HG02943 (cell line): ENCODE results near the gene A4GALT.
"Not testable (repeated sequence)": the region's sequence is repeated elsewhere in the genome, so short reads cannot be mapped to it uniquely, and the experiment has no call there.

ENCODE experiments used
- ATAC-seq: cut with Tn5 transposase; IDR thresholded peaks from one replicate; pipeline ENCODE4 v1.9.1; 2021; ENCODE audit warnings: mild to moderate bottlenecking, low read depth, moderate library complexity; ENCODE audit not compliant: unreplicated experiment

A4GALT gene

DNA sequence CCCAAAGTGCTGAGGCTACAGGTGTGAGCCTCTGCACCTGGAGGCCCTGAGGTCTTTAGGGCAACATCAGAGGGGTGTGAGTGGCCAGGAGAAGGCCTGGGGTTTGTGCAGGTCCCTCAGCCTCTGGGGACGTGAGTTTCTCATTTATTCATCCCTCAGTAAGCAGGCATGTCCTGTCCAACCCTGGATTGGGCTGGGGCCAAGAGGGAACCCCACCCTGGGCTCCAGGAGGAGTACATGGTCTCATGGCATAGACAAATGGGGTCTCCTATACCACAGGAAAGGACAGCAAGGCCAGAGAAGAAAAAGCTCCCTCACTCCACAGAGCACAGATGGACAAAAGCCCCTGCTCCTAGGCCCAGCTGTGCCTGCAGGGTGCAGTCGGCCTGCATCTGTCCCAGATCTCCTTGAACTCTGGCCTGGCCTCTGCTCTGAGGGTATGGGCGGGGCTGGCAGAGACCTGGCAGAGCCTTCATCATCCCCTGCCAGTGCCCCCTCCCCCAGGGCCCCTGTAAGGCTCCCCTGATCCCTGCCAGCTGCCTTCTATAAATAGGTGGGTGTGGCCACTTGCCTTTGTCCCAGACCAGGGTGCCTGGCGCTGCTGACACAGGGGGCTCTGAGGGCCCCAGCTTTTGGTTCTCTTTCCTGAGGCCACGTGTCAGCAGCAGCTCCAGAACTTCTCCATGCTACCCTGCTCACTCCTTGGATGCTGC is 34.6 kb downstream of the A4GALT start:
- no peak for ATAC-seq

- no peak for ATAC-seq
These were observed 36.0 kb downstream of the A4GALT start for GRCh38 chr22:42684462-42685195.

DNA sequence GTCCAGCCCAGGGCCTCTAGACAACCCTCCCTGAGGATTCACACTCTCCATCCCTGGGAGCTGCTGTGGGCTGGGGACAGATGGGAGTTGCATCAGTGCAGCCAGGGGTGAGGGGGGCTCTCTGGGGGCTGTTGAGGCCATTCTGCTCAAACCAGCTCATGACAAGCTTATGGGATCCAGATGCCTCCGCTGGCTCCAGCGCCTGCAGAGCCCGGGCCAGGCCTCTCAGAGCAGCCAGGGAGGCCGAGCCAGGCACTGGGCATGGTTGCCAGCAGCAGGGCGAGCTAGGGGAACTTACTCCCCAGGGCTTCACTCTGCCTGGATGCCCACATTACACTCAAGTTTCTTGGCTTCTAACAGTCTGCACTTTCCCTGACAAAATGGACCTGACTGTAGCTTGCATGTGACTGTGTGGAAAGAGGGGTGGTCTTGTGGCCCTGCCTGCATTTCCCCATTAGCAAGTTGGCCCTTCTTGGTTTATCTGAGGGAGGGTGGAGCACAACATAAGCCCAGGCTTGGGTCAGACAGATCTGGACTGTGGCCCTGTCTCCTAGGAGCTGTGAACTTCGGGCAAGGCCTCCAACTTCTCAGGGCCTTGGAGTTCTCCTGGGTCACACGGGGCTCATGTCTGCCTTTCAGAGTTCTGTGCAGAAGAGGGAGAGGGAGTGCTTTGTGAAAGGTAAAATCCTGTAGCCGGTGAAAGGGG is 36.9 kb downstream of the A4GALT start:
- ATAC-seq: no peak

GRCh38 chr22:42682113-42682851 is 38.4 kb downstream of the A4GALT start:
- no peak for ATAC-seq

DNA sequence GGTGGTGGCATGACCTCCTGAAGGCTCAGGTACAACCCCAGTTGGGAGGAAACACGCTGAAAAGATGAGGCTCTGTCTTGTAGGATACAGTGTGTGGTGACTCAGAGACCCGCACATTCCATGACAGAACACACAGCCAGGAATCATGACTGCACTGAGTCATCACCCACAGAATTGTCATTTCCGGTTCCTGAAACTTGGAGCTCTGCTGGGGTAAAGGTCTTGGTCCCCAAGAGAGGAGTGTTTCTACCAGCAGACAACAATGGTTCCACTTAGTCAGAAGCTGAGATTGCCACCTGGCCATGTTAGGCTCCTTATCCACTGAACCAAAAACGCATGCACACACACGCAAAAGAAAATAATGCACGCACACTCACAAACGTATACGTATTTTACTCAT is 40.0 kb downstream of the A4GALT start:
- no peak for ATAC-seq

- no peak for ATAC-seq
These were observed 41.0 kb downstream of the A4GALT start for GRCh38 chr22:42679691-42680090.

DNA sequence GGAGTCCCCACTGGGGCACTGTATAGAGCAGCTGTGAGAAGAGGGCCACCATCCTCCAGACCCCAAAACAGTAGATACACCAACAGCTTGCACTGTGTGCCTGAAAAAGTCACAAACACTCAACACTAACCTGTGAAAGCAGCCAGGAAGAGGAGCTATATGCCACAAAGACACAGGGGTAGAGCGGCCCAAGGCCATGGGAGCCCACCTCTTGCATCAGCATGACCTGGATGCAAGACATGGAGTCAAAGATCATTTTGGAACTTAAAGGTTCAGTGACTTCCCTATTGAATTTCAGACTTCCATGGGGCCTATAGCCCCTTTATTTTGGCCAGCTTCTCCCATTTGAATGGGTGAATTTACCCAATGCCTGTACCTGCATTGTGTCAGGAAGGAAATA is 41.8 kb downstream of the A4GALT start:
- no peak for ATAC-seq

DNA sequence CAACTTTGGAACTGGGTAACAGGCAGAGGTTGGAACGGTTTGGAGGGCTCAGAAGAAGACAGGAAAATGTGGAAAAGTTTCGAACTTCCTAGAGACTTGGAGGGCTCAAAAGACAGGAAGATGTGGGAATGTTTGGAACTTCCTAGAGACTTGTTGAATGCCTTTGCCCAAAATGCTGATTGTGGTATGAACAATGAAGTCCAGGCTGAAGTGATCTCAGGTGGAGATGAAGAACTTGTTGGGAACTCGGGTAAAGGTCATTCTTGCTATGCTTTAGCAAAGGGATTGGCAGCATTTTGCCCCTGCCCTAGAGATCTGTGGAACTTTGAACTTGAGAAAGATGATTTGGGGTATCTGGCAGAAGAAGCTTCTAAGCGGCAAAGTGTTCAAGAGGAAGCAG is 42.7 kb downstream of the A4GALT start:
- ATAC-seq: not testable (repeated sequence)

DNA sequence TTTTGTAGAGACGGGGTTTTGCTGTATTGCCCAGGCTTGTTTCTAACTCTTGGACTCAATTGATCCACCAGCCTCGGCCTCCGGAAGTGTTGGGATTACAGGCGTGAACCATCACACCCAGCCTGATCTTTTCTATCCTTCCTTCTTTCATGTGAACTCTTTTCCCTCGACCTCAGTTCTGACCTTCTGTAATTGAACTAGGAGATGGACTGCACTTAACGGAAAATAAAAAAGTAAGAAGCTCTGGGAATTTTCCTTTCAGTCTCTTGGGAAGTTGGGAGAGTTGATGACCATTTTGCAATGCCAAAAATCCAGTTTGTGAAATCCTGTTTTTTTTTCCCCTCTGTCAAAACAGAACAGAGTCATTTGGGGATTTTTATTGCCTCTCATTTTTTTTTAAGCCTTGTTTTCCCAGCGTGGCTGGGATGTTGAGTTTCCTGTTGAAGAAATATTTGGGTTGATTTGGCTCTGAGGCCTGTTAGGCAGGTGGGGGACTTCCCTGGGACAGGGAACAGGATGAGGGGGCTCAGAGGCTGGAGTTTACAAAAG is 44.5 kb downstream of the A4GALT start:
- no peak for ATAC-seq

DNA sequence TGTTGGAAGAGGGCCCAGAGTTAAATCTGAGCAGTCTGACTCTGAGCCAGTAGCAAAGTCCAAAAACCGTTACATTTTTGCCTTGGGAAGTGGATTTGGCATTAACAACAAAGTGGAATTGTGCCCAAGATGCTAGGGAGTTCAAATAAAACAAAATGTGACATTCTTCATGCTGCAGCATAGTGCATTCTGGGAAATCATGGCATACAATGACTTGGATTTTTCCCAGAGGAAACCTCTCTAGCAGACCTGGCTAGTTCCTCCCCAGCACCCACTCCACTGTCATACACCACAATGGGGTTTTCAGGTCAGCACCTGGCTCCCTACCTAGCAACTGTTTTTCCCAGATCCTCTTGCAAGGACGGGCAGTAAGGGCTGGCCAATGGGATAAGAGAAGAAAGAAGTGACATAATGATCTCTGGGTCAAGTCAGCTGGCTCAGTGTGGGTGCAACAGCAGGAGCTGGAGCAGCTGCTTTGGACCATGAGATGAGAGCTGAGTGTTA is 46.7 kb downstream of the A4GALT start:
- ATAC-seq: no peak

GRCh38 chr22:42673071-42673470 is 47.6 kb downstream of the A4GALT start:
- not testable (repeated sequence) for ATAC-seq

GRCh38 chr22:42670921-42671709 is 49.6 kb downstream of the A4GALT start:
- ATAC-seq: no peak

DNA sequence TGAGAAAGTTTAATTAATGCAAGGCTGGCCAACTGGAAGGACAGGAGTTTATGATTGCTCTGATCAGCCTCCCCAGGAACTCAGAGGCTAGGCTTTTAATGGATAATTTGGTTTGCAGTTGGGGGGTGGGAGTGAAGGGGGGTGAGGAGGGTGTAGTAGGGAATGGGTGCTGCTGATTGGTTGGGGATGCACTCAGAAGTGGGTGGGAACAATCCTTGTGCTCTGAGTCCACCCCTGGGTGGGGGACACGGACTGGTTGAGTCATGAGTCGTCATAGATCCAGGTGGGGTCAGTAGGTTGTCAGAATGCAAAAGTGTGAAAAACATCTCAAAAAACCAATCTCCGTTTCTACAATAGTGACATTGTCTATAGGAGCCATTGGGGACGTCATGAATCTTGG is 50.6 kb downstream of the A4GALT start:
- ATAC-seq: no peak

GRCh38 chr22:42666393-42666792 is 54.3 kb downstream of the A4GALT start:
- ATAC-seq: not testable (repeated sequence)

DNA sequence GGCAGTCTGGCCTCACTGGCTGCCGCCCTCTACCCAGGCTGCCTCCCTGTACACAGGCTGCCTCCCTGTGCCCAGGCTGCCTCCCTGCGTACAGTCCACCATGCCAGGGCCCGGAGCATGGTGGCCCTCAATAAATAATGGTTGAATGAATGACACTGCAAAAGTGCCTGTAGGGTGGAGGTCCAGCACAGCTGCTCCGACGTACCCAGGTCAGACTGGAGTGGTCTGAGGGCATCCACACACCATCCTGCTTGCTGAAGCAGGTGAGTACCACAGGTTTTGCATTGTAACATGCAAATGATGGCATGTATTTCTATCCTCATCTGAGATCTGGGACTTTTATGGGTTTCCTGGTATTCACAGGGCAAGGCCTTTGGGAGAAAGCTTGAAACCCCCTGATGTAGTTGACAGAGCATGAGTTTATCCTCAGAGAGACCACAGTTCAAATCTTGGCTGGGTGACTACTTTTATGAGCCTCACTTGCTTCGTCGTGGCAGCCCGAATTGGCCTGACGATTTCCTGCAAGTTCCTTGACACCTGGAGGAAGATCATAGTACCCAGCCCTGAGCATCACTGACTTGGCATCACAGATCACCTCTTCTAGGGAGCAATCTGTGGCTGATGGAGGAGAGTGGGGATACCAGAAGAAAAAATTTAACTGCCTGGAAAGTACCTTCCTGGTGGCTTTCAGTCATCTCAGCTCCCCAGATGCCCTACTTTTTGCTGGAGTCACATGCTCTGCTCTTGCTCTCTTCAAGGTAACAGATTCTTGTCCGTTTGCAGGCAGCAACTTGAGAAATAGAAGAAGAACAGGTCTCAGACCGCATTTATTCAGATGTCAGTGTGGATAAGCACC is 55.5 kb downstream of the A4GALT start:
- ATAC-seq: no peak

GRCh38 chr22:42661985-42662831 is 58.5 kb downstream of the A4GALT start:
- no peak for ATAC-seq

- no peak for ATAC-seq
These were observed 64.1 kb downstream of the A4GALT start for GRCh38 chr22:42656578-42656977.

DNA sequence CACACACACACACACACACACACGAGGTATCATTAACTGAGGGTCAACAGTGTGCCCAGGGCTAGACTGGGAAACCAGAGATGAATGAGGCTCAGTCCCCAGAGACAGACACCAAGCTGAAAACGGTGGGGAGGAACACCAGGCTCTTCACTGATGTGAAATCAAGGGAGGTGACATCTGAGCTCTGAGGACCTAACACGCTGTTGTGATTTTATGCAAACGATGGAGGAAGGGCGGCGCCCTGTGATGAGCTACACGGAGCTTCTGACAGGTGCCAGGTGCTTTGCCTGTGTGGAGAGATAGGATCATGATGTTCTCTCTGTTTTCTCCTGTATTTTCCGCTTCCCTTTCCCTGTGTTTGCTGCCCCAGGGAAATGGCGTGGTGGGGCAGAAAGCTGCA is 65.0 kb downstream of the A4GALT start:
- peak; percentile 64 for ATAC-seq
